HG03066 (cell line): ENCODE data around the gene TEAD3.

ENCODE experiments used
- ATAC-seq: cut with Tn5 transposase; IDR thresholded peaks from one replicate; pipeline ENCODE4 v1.9.1; 2021; ENCODE audit warnings: low read depth; ENCODE audit not compliant: unreplicated experiment

The TEAD3 gene

GRCh38 chr6:35427851-35428321 is 69.0 kb downstream of the TEAD3 start:
- no peak for ATAC-seq

GRCh38 chr6:35427435-35427834 is 69.4 kb downstream of the TEAD3 start:
- ATAC-seq = no peak

- ATAC-seq = no peak
These were observed 70.8 kb downstream of the TEAD3 start for GRCh38 chr6:35426074-35426473.

- no peak for ATAC-seq
These were observed 71.6 kb downstream of the TEAD3 start for GRCh38 chr6:35425284-35425683.
